ENCODE results near the gene SRD5A3.

GRCh38 chr4:55395218-55395528 is 49.1 kb downstream of the SRD5A3 start:
- no peak; the same call in 1 of the 2 replicates for TF ChIP-seq CTCF (conservative IDR thresholded peaks at IDR 0.05)
- no peak for TF ChIP-seq ZFX (IDR thresholded peaks at IDR 0.05)

Data from C4-2B (cell line).